Astrocyte (in vitro differentiated cells and primary cell): ENCODE measurements around the gene GDF11.

Source experiments
- CTCF ChIP-seq: IDR thresholded peaks from 2 replicates; pipeline ENCODE4 v1.5.1; 2011; ENCODE audit warnings: low read depth, mild to moderate bottlenecking, inconsistent platforms, low read length, moderate library complexity; ENCODE audit not compliant: insufficient read depth
- EZH2 ChIP-seq: IDR thresholded peaks from 2 replicates; pipeline ENCODE4 v1.6.1; 2012; ENCODE audit warnings: mild to moderate bottlenecking, low read length, inconsistent platforms; ENCODE audit not compliant: insufficient read depth

DNA sequence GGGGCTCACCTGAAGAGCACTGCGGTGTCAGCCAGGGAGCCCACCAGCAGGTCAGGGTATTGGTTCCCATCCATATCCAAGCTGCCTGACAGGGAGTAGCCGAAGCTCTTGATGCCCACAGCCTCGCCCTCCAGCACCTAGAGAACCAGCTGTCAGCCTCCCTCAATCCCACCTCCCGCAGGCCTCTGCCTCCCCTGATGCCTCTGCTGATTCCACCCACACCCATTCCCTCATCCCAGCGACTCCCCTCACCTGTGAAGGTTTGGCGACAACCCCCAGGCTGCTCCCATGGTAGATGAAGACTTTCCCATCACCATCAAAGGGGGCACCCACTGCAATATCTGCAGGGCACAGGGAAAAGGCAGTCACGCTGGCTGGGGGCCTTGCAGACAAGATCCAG, 45.2 kb upstream of the GDF11 start:
- TF ChIP-seq CTCF = no peak
- no peak for TF ChIP-seq EZH2
